Right ventricle myocardium inferior (tissue), 1 donor: ENCODE measurements around the gene UBE2A. TPM values are rescaled to one million over a fixed set of nuclear protein-coding genes. Genes with fewer than 3 reads are reported as not detected.
A peak's percentile ranks its signal among the peaks of the same experiment; 100 is the strongest.

Experiments used
- ATAC-seq: fragments of 200-7000 bp; cut with Tn5 transposase; one replicate; pipeline ENCODE4 v1.9.1; 2020; ENCODE audit warnings: mild to moderate bottlenecking, moderate library complexity
- DNase-seq: peaks from one replicate; pipeline ENCODE4 v3.0.0; 2021; ENCODE audit errors: missing footprints
- intact Hi-C: fragments of 100-400 bp; cut with DNase I; formaldehyde crosslinking; loops from one replicate; pipeline ENCODE4 v1.11.0; 2022
- long read RNA-seq: library from polyadenylated mRNA; unstranded; transcript quantifications from one replicate; pipeline ENCODE4 v2.0.0, GENCODE V29; 2021
- total RNA-seq: library from RNA; stranded (reverse); fragmentation: NEBNext Ultra II Directional; extraction: Animal tissue kit (Norgen Biotek cat#: 25700); gene quantifications from one replicate; pipeline ENCODE4 v1.2.1, GENCODE V29; 2021
- donor health status: DM: no; HTN: yes; CAD: no; lungs with severe emphysema.

UBE2A gene
- 66.3 TPM for total RNA-seq
- long read RNA-seq, transcript UBE2A-207 (5 exons, 934 nt): minor isoform, 6 of 36 reads
- long read RNA-seq, transcript UBE2A-202 (6 exons, 1,874 nt): major isoform, 27 of 36 reads
- long read RNA-seq, partial matches to known transcripts: 1 of 36 reads
- long read RNA-seq, other reads (novel, unspliced or antisense): 0 of 36 reads

GRCh38 chrX:119574394-119575266 lies at the start of gene UBE2A:
Gene UBE2A, plus strand, starts transcription at chrX:119574563. Its CDS starts 149 bp downstream, at chrX:119574712.
- ATAC-seq (peak; percentile 98), DNase-seq (peak; percentile 97)
- intact Hi-C loops: loop anchor here (5.0 kb wide), 1 partner anchor 298 kb away; the partner anchor contains the start of genes NDUFA1 and RNF113A

- ATAC-seq (no peak), DNase-seq (no peak)
- intact Hi-C loops: no loop called here
These were observed 44.8 kb upstream of the UBE2A start for GRCh38 chrX:119529345-119530276.

- intact Hi-C loops: no loop called here
- no peak for ATAC-seq
- no peak for DNase-seq
These were observed 36.9 kb upstream of the UBE2A start for GRCh38 chrX:119537487-119537886.

GRCh38 chrX:119539872-119540271 lies 34.5 kb upstream of the UBE2A start:
- ATAC-seq: no peak
- no peak for DNase-seq
- intact Hi-C loops: no loop called here

- DNase-seq: no peak
- no peak for ATAC-seq
- intact Hi-C loops: no loop called here
These were observed 33.2 kb upstream of the UBE2A start for GRCh38 chrX:119541188-119541587.

- DNase-seq (no peak), ATAC-seq (no peak)
- intact Hi-C loops: no loop called here
These were observed 24.9 kb upstream of the UBE2A start for GRCh38 chrX:119549327-119550016.

- DNase-seq: no peak
- no peak for ATAC-seq
These were observed 21.9 kb upstream of the UBE2A start for GRCh38 chrX:119552508-119552907.

GRCh38 chrX:119565107-119565663 lies 9.2 kb upstream of the UBE2A start, which contains the start of gene STEEP1:
Gene STEEP1, minus strand, starts transcription at chrX:119565409. Its CDS starts 54 bp downstream, at chrX:119565355.
- intact Hi-C loops: no loop called here
- DNase-seq (peak; percentile 94), ATAC-seq (peak; percentile 95)

More at GRCh38 chrX:119552508-119552907, 21.9 kb upstream of the UBE2A start:
- intact Hi-C loops: no loop called here

- intact Hi-C loops: loop anchor here (5.0 kb wide), 1 partner anchor 302 kb away; the partner anchor contains the start of genes NDUFA1 and RNF113A
- no peak for DNase-seq
- ATAC-seq: no peak
These were observed 4.0 kb upstream of the UBE2A start for GRCh38 chrX:119570351-119570835.

- ATAC-seq: no peak
- intact Hi-C loops: loop anchor here (5.0 kb wide), 1 partner anchor 299 kb away; the partner anchor contains the start of genes NDUFA1 and RNF113A
- DNase-seq: no peak
These were observed 1.1 kb upstream of the UBE2A start for GRCh38 chrX:119573222-119573621.

GRCh38 chrX:119573840-119574393 lies 446 bp upstream of the UBE2A start:
- intact Hi-C loops: loop anchor here (5.0 kb wide), 1 partner anchor 298 kb away; the partner anchor contains the start of genes NDUFA1 and RNF113A
- DNase-seq: no peak
- peak; percentile 45 for ATAC-seq

GRCh38 chrX:119579414-119579813 lies 5.1 kb downstream of the UBE2A start:
- no peak for DNase-seq
- no peak for ATAC-seq
- intact Hi-C loops: no loop called here

GRCh38 chrX:119583431-119584059 lies 9.2 kb downstream of the UBE2A start:
- intact Hi-C loops: no loop called here
- ATAC-seq (no peak), DNase-seq (no peak)

GRCh38 chrX:119589810-119590209 lies 15.4 kb downstream of the UBE2A start:
- ATAC-seq (no peak), DNase-seq (no peak)
- intact Hi-C loops: no loop called here

- ATAC-seq (no peak), DNase-seq (no peak)
- intact Hi-C loops: loop anchor here (10.0 kb wide), 1 partner anchor 88 kb away; no protein-coding TSS in a partner anchor
These were observed 28.4 kb downstream of the UBE2A start for GRCh38 chrX:119602701-119603255.

GRCh38 chrX:119604766-119605463 lies 30.6 kb downstream of the UBE2A start:
- ATAC-seq: no peak
- intact Hi-C loops: loop anchor here (5.0 to 10.0 kb wide), 3 partner anchors 82 to 127 kb away; no protein-coding TSS in a partner anchor
- peak; percentile 48 for DNase-seq
